ENCODE measurements around the gene LAMA3. TPM values are rescaled to one million over a fixed set of nuclear protein-coding genes. Genes with fewer than 3 reads are reported as not detected.

Gene LAMA3
- total and polyA plus RNA-seq, 2 donors (not counting 3 experiments of a cell fraction or from before 2014, with no cell fraction given): 2.6 to 12.3 TPM

DNA sequence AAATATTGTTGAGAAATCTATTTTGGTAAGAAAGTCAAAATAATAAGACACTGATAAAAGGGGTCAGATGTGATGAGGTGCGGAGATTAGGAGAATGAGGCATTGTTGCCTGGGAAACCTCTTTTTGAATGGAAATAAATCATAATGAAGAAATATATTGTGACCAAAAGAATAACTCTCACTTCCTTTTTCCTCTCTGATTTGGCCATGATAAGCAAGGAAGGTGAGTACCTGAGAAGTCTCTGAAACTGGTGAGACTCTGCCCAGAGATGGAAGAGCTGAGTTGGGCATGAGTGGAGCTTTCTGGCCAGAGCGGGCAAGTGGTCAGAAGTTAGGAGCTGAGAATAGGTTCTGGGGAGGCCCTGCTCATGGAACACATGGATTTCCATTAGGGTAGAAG, 11.8 kb downstream of the LAMA3 start:
- Histone ChIP-seq H3K4me1 (ENCODE audit: control insufficient read depth, extremely low read depth, insufficient read depth, low read length) (no peaks in the 10 kb centered on the region), H3K27ac (ENCODE audit: insufficient read depth, low read depth, low read length) (no peak overlapping the region), H3K9ac (replicated peaks; ENCODE audit: extremely low read depth, insufficient read depth, low read length) (no peak overlapping the region), H3K79me2 (ENCODE audit: control insufficient read depth, insufficient read depth, low read length) (no peaks in the 10 kb centered on the region), H3K27me3 (ENCODE audit: control insufficient read depth in 2 of 2, insufficient read depth in 2 of 2, low read length in 2 of 2) (no peaks in the 10 kb centered on the region), H3K9me3 (replicated peaks; ENCODE audit: control insufficient read depth, insufficient read depth, low read length) (no peaks in the 10 kb centered on the region), H4K20me1 (replicated peaks; ENCODE audit: control insufficient read depth, extremely low read depth, insufficient read depth, low read length) (no peaks in the 10 kb centered on the region), H3K4me2 (ENCODE audit: insufficient read depth, low read length) (no peak overlapping the region), H3K36me3 (ENCODE audit: control insufficient read depth in 2 of 2, extremely low read depth in 1 of 2, insufficient read depth in 2 of 2, low read length in 2 of 2) (no peaks in the 10 kb centered on the region), H3K4me3 (replicated peaks in 1 of 3; ENCODE audit: insufficient read depth in 1 of 3, low read depth in 1 of 3, low read length in 3 of 3) (no peak overlapping the region), H2AFZ (ENCODE audit: low read depth, low read length) (no peak overlapping the region), H3K9me1 (replicated peaks; ENCODE audit: control insufficient read depth, extremely low read depth, insufficient read depth, low read length) (no peaks in the 10 kb centered on the region)
- intact Hi-C loops (cut with micrococcal nuclease) (no loop called here), dilution Hi-C loops (cut with MboI; ENCODE audit: extremely low pct_ligation_motif_present, low sequenced_read_pairs) (no loop called here)
- FAIRE-seq (no peak), DNase-seq (ENCODE audit: low read depth, low spot score) (no peak)
- ChIA-PET CTCF (interaction anchor here (1.3 to 6.6 kb wide), 2 partner anchors 12 to 76 kb away, joined by 3 to 260 read pairs; partner anchors contain the start of gene LAMA3), POLR2A (no interaction called here)
- no TSS peak for BruUV-seq (replicated peaks)
- TF ChIP-seq JUN (IDR thresholded peaks at IDR 0.05; ENCODE audit: borderline replicate concordance, insufficient read depth, insufficient read length, low read depth): no peak

DNA sequence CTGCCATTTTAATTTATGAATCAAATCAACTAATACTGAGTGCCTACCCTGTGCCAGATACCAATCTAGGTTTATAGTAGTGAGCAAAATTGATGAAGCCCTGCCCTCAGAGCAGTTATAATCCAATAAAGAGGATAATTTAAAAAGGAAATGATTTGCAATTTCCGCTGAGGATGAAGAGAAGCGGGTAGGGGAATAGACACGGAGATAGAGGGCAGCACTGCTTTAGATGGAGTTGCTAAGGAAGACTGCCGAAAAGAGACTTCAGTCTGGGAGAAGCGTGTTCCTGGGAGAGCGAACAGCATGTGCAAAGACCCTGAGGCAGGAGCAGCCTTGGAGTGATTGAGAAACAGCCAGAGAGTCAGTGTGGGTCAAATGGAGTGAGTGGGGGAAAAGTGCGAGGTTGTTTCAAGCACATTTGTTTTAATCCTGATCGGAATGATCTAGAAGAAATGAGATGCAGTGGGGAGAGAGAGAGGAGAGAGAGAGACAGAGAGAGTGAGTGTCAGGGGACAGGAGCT, 12.4 kb downstream of the LAMA3 start:
- TF ChIP-seq, protein P1, sequence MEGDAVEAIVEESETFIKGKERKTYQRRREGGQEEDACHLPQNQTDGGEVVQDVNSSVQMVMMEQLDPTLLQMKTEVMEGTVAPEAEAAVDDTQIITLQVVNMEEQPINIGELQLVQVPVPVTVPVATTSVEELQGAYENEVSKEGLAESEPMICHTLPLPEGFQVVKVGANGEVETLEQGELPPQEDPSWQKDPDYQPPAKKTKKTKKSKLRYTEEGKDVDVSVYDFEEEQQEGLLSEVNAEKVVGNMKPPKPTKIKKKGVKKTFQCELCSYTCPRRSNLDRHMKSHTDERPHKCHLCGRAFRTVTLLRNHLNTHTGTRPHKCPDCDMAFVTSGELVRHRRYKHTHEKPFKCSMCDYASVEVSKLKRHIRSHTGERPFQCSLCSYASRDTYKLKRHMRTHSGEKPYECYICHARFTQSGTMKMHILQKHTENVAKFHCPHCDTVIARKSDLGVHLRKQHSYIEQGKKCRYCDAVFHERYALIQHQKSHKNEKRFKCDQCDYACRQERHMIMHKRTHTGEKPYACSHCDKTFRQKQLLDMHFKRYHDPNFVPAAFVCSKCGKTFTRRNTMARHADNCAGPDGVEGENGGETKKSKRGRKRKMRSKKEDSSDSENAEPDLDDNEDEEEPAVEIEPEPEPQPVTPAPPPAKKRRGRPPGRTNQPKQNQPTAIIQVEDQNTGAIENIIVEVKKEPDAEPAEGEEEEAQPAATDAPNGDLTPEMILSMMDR (IDR thresholded peaks at IDR 0.05; ENCODE audit: extremely low read depth in 1 of 2, insufficient read depth in 1 of 2, low read depth in 1 of 2, low read length in 2 of 2): no peak
- TF ChIP-seq FOS (IDR thresholded peaks at IDR 0.05; ENCODE audit: borderline replicate concordance, insufficient read depth, low read length) (no peak), POLR2A (IDR thresholded peaks at IDR 0.05; ENCODE audit: low read depth, low read length) (no peak), EZH2 (IDR thresholded peaks at IDR 0.05; ENCODE audit: borderline replicate concordance, low read depth, low read length, severe bottlenecking) (no peak), MYC (IDR thresholded peaks at IDR 0.05; ENCODE audit: low read depth, low read length) (no peak), GATA2 (IDR thresholded peaks at IDR 0.05; ENCODE audit: insufficient read depth, insufficient read length, low read depth, low read length) (no peak), JUN (IDR thresholded peaks at IDR 0.05; ENCODE audit: borderline replicate concordance, insufficient read depth, insufficient read length, low read depth) (no peak), POLR2AphosphoS5 (IDR thresholded peaks at IDR 0.05; ENCODE audit: insufficient read depth, low read depth, low read length) (no peak)
- TF ChIP-seq, protein P2, sequence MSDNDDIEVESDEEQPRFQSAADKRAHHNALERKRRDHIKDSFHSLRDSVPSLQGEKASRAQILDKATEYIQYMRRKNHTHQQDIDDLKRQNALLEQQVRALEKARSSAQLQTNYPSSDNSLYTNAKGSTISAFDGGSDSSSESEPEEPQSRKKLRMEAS (IDR thresholded peaks at IDR 0.05; ENCODE audit: insufficient read depth, insufficient read length): no peak
- H3K4me2 ChIP-seq (ENCODE audit: insufficient read depth, low read length): no peak overlapping the region
- H3K9ac ChIP-seq (replicated peaks; ENCODE audit: extremely low read depth, insufficient read depth, low read length): no peak overlapping the region
- no peak overlapping the region for H2AFZ ChIP-seq (ENCODE audit: low read depth, low read length)
- no peaks in the 10 kb centered on the region for H3K4me1 ChIP-seq (ENCODE audit: control insufficient read depth, extremely low read depth, insufficient read depth, low read length)
- no peaks in the 10 kb centered on the region for H3K27me3 ChIP-seq (ENCODE audit: control insufficient read depth in 2 of 2, insufficient read depth in 2 of 2, low read length in 2 of 2)
- DNase-seq (ENCODE audit: low read depth, low spot score) (no peak), FAIRE-seq (no peak)
- POLR2A ChIA-PET: no interaction called here
- H3K4me3 ChIP-seq (replicated peaks in 1 of 3; ENCODE audit: insufficient read depth in 1 of 3, low read depth in 1 of 3, low read length in 3 of 3): no peak overlapping the region
- H3K36me3 ChIP-seq (ENCODE audit: control insufficient read depth in 2 of 2, extremely low read depth in 1 of 2, insufficient read depth in 2 of 2, low read length in 2 of 2): no peaks in the 10 kb centered on the region
- dilution Hi-C loops (cut with MboI; ENCODE audit: extremely low pct_ligation_motif_present, low sequenced_read_pairs): no loop called here
- H3K27ac ChIP-seq (ENCODE audit: insufficient read depth, low read depth, low read length): no peak overlapping the region
- no TSS peak for BruUV-seq (replicated peaks)
- H3K9me3 ChIP-seq (replicated peaks; ENCODE audit: control insufficient read depth, insufficient read depth, low read length): no peaks in the 10 kb centered on the region
- CTCF ChIA-PET: interaction anchor here (1.3 to 6.6 kb wide), 7 partner anchors 13 to 90 kb away, joined by 3 to 260 read pairs (median 18); partner anchors contain the start of gene LAMA3
- intact Hi-C loops (cut with micrococcal nuclease): loop anchor here (2.0 kb wide), 1 partner anchor 217 kb away; no protein-coding TSS in a partner anchor
- H3K9me1 ChIP-seq (replicated peaks; ENCODE audit: control insufficient read depth, extremely low read depth, insufficient read depth, low read length): no peaks in the 10 kb centered on the region
- H3K79me2 ChIP-seq (ENCODE audit: control insufficient read depth, insufficient read depth, low read length): no peaks in the 10 kb centered on the region
- no peaks in the 10 kb centered on the region for H4K20me1 ChIP-seq (replicated peaks; ENCODE audit: control insufficient read depth, extremely low read depth, insufficient read depth, low read length)

Data from endothelial cell of umbilical vein (primary cell).